ENCODE results near the gene KCNH2.

KCNH2 gene

GRCh38 chr7:150950496-150951180, 27.5 kb downstream of the KCNH2 start:
- H3K4me3 ChIP-seq (ENCODE audit: low read depth, low read length), result no peak overlapping the region
- DNase-seq (ENCODE audit: low read depth), result no peak
- TF ChIP-seq CTCF (IDR thresholded peaks at IDR 0.05; ENCODE audit: low read depth, low read length, missing control alignments), result no peak

GRCh38 chr7:150949971-150950491, 28.1 kb downstream of the KCNH2 start:
- no peak overlapping the region for H3K4me3 ChIP-seq (ENCODE audit: low read depth, low read length)
- DNase-seq (ENCODE audit: low read depth), result no peak
- no peak for TF ChIP-seq CTCF (IDR thresholded peaks at IDR 0.05; ENCODE audit: low read depth, low read length, missing control alignments)

GRCh38 chr7:150949564-150949963, 28.6 kb downstream of the KCNH2 start:
- no peak for TF ChIP-seq CTCF (IDR thresholded peaks at IDR 0.05; ENCODE audit: low read depth, low read length, missing control alignments)
- H3K4me3 ChIP-seq (ENCODE audit: low read depth, low read length), result no peak overlapping the region
- no peak for DNase-seq (ENCODE audit: low read depth)

- H3K4me3 ChIP-seq (ENCODE audit: low read depth, low read length), result no peak overlapping the region
- no peak for TF ChIP-seq CTCF (IDR thresholded peaks at IDR 0.05; ENCODE audit: low read depth, low read length, missing control alignments)
- no peak for DNase-seq (ENCODE audit: low read depth)
These were observed 29.3 kb downstream of the KCNH2 start for GRCh38 chr7:150948791-150949251.

GRCh38 chr7:150947761-150948651, 30.1 kb downstream of the KCNH2 start:
- no peak for DNase-seq (ENCODE audit: low read depth)
- no peak for TF ChIP-seq CTCF (IDR thresholded peaks at IDR 0.05; ENCODE audit: low read depth, low read length, missing control alignments)
- no peak overlapping the region for H3K4me3 ChIP-seq (ENCODE audit: low read depth, low read length)

GRCh38 chr7:150947241-150947745, 30.8 kb downstream of the KCNH2 start:
- no peak for TF ChIP-seq CTCF (IDR thresholded peaks at IDR 0.05; ENCODE audit: low read depth, low read length, missing control alignments)
- H3K4me3 ChIP-seq (ENCODE audit: low read depth, low read length), result no peak overlapping the region
- no peak for DNase-seq (ENCODE audit: low read depth)
